ENCODE results near the gene CTSW. TPM values are rescaled to one million over a fixed set of nuclear protein-coding genes. Genes with fewer than 3 reads are reported as not detected.
A peak's percentile ranks its signal among the peaks of the same experiment; 100 is the strongest.

The CTSW gene
- polyA plus RNA-seq, 1 donor (not counting 4 experiments of a cell fraction or from before 2014, with no cell fraction given): not detected

DNA sequence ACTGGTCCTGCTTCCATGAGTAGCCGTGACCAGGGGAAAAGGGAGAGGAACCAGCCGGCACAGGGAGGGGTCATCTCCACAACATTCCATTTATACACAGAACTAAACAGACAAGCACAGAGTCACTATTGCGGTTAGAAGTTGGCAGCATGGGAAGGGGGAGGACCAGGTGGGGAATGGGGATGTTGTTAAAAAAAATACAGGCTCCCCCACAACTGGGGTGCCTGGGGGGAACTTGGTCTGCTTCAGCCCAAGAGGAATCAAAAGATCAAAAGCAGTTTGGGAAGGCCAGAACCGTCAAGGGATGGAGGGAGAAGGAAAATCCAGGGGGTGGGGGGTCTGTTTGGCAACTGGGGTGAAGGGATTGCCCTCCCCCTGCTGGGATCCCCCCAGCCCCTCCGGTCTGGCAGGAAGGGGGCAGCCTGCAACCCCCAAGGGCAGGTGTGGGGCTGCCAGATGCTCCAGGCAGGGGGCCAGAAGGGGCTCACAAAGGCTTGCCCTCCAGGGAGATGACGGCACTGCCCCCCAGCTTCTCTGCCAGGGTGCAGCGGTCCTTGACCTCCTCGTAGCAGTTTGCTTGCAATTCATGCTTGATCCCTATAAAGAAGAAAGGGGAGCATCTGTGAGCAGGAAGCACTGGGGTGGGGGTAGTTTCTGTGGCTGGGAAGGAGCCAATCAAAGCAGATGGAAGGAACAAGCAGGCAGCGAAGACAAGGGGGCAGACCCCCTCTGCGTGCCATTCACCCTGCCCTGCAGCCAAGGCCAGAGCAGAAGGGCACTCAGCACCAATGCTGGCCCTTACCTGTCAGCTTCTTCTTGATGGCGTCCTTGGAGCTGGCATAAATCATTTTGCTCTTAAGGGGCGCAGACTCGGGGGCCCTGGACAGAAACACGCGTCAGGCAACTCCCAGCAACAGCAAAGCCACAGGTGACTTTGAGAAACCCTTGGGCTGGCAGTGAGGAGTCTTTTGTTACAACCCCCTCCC, 24.5 kb upstream of the CTSW start:
- Histone ChIP-seq H3K9me1 (ENCODE audit: control insufficient read depth, extremely low read depth, insufficient read depth, low read length) (peaks cover 7% of the 10 kb centered on the region), H3K4me3 (ENCODE audit: control insufficient read depth in 2 of 3, extremely low read depth in 1 of 3, insufficient read depth in 2 of 3, low read depth in 1 of 3, low read length in 3 of 3) (no peak overlapping the region), H3K36me3 (ENCODE audit: control insufficient read depth in 2 of 2, extremely low read depth in 1 of 2, insufficient read depth in 2 of 2, low read length in 2 of 2) (peaks cover 35 to 46% of the 10 kb centered on the region in 2 experiments), H2AFZ (ENCODE audit: control insufficient read depth, low read length) (no peak overlapping the region), H3K4me2 (ENCODE audit: control insufficient read depth, extremely low read depth, insufficient read depth, low read depth, low read length) (no peak overlapping the region), H3K27ac (ENCODE audit: control insufficient read depth, insufficient read depth, low read length) (no peak overlapping the region), H3K27me3 (ENCODE audit: control insufficient read depth, extremely low read depth, insufficient read depth, low read length) (no peaks in the 10 kb centered on the region), H3K4me1 (ENCODE audit: control insufficient read depth, extremely low read depth, insufficient read depth, low read length) (peaks cover 24% of the 10 kb centered on the region), H3K9me3 (ENCODE audit: control insufficient read depth, low read depth, low read length) (no peaks in the 10 kb centered on the region), H4K20me1 (ENCODE audit: control insufficient read depth, extremely low read depth, insufficient read depth, low read length) (peaks cover 50% of the 10 kb centered on the region), H3K9ac (ENCODE audit: control insufficient read depth, extremely low read depth, insufficient read depth, low read length) (no peak overlapping the region), H3K79me2 (ENCODE audit: control insufficient read depth, insufficient read depth, low read length) (peaks cover 44% of the 10 kb centered on the region)
- DNase-seq (ENCODE audit: low read depth, low spot score): no peak
- dilution Hi-C loops (cut with MboI; ENCODE audit: extremely low pct_ligation_motif_present, low sequenced_read_pairs): no loop called here
- no peak for TF ChIP-seq EZH2 (IDR thresholded peaks at IDR 0.05; ENCODE audit: low read length)
- TF ChIP-seq, protein P1, sequence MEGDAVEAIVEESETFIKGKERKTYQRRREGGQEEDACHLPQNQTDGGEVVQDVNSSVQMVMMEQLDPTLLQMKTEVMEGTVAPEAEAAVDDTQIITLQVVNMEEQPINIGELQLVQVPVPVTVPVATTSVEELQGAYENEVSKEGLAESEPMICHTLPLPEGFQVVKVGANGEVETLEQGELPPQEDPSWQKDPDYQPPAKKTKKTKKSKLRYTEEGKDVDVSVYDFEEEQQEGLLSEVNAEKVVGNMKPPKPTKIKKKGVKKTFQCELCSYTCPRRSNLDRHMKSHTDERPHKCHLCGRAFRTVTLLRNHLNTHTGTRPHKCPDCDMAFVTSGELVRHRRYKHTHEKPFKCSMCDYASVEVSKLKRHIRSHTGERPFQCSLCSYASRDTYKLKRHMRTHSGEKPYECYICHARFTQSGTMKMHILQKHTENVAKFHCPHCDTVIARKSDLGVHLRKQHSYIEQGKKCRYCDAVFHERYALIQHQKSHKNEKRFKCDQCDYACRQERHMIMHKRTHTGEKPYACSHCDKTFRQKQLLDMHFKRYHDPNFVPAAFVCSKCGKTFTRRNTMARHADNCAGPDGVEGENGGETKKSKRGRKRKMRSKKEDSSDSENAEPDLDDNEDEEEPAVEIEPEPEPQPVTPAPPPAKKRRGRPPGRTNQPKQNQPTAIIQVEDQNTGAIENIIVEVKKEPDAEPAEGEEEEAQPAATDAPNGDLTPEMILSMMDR (optimal IDR thresholded peaks at IDR 0.05 in 1 of 3, IDR thresholded peaks at IDR 0.05 in 1 of 3, conservative IDR thresholded peaks at IDR 0.05 in 1 of 3; ENCODE audit: extremely low read depth in 1 of 3, insufficient read depth in 2 of 3, low read length in 3 of 3): no peak
- no peak for FAIRE-seq

DNA sequence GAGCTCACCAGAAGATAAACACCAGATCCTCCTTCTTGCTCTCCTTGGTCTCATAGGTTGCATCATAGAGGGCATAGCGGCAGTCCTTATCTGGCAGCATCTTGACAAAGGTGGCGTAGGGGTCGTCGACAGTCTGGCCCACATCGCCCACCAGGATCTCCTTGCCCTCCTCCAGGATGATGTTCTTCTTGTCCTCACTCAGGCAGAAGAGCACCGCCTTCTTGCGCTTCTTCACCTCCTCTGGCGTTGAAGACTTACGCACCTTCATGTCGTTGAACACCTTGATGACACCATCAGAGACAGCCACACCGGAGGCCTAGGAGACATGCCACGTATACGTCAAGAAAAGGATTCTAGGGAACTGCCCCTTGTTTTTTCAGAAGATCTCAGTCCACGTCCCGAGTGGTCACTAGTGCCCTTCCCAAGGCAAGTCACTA, 23.7 kb upstream of the CTSW start:
- peaks cover 35 to 46% of the 10 kb centered on the region in 2 experiments for H3K36me3 ChIP-seq (ENCODE audit: control insufficient read depth in 2 of 2, extremely low read depth in 1 of 2, insufficient read depth in 2 of 2, low read length in 2 of 2)
- peak overlapping the region; percentile 83 for H3K9ac ChIP-seq (ENCODE audit: control insufficient read depth, extremely low read depth, insufficient read depth, low read length)
- H3K9me1 ChIP-seq (ENCODE audit: control insufficient read depth, extremely low read depth, insufficient read depth, low read length): peaks cover 7% of the 10 kb centered on the region
- no peak for TF ChIP-seq EZH2 (IDR thresholded peaks at IDR 0.05; ENCODE audit: low read length)
- TF ChIP-seq, protein P1 (optimal IDR thresholded peaks at IDR 0.05 in 1 of 3, IDR thresholded peaks at IDR 0.05 in 1 of 3, conservative IDR thresholded peaks at IDR 0.05 in 1 of 3; ENCODE audit: extremely low read depth in 1 of 3, insufficient read depth in 2 of 3, low read length in 3 of 3): no peak
- no peak overlapping the region for H3K27ac ChIP-seq (ENCODE audit: control insufficient read depth, insufficient read depth, low read length)
- peaks cover 47% of the 10 kb centered on the region for H3K79me2 ChIP-seq (ENCODE audit: control insufficient read depth, insufficient read depth, low read length)
- H2AFZ ChIP-seq (ENCODE audit: control insufficient read depth, low read length): no peak overlapping the region
- FAIRE-seq: no peak
- peak overlapping the region; percentile 100 for H3K4me2 ChIP-seq (ENCODE audit: control insufficient read depth, extremely low read depth, insufficient read depth, low read depth, low read length)
- H3K9me3 ChIP-seq (ENCODE audit: control insufficient read depth, low read depth, low read length): no peaks in the 10 kb centered on the region
- H3K4me3 ChIP-seq (ENCODE audit: control insufficient read depth in 2 of 3, extremely low read depth in 1 of 3, insufficient read depth in 2 of 3, low read depth in 1 of 3, low read length in 3 of 3): peak overlapping the region; percentile 83 to 96 (median 91)
- DNase-seq (ENCODE audit: low read depth, low spot score): no peak
- peaks cover 50% of the 10 kb centered on the region for H4K20me1 ChIP-seq (ENCODE audit: control insufficient read depth, extremely low read depth, insufficient read depth, low read length)
- peaks cover 24% of the 10 kb centered on the region for H3K4me1 ChIP-seq (ENCODE audit: control insufficient read depth, extremely low read depth, insufficient read depth, low read length)
- dilution Hi-C loops (cut with MboI; ENCODE audit: extremely low pct_ligation_motif_present, low sequenced_read_pairs): no loop called here
- no peaks in the 10 kb centered on the region for H3K27me3 ChIP-seq (ENCODE audit: control insufficient read depth, extremely low read depth, insufficient read depth, low read length)
